ENCODE data around the gene ADGRG2.

The ADGRG2 gene

DNA sequence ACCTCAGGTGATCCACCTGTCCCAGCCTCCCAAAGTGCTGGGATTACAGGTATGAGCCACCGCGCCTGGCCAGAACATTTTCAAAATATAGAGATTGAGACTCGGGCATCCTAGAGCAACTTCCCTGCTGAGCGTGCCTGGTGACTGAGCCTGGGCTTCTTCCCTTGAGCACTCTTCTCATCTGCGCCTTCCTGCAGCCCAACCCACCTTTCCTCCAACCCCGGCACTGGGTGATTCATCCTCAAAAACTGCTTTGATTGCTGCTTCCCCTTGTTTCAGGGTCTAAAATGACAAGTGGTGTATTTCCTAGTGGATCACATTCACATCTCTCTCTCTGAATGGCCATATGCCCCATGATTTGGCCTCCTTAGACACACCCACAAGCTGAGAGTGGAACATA, 176.1 kb downstream of the ADGRG2 start:
- no peak overlapping the region for H3K4me3 ChIP-seq (ENCODE audit: low read depth, low read length)
- TF ChIP-seq CTCF (IDR thresholded peaks at IDR 0.05; ENCODE audit: low read depth, low read length): no peak

DNA sequence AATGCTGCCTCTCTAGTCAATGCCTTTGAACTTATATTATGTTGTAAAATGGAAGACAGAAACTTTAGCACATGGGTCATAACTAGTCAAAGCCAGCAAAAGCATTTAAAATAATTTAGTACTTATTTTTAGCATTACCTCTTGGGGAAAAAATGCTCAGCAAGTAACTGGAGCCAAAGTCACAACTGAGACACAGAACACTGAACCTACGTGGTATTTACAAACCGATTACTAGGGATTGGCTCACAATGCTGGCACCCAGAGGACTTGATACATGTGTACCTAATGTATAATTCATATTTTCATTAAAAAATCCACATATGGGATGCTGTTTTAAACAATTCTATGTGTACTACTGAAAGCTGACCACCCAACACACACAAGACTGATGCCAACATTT, 176.8 kb downstream of the ADGRG2 start:
- TF ChIP-seq CTCF (IDR thresholded peaks at IDR 0.05; ENCODE audit: low read depth, low read length): no peak
- H3K4me3 ChIP-seq (ENCODE audit: low read depth, low read length): no peak overlapping the region

GRCh38 chrX:18944482-18944881, 177.8 kb downstream of the ADGRG2 start:
- no peak for TF ChIP-seq CTCF (IDR thresholded peaks at IDR 0.05; ENCODE audit: low read depth, low read length)
- H3K4me3 ChIP-seq (ENCODE audit: low read depth, low read length): no peak overlapping the region

GRCh38 chrX:18941896-18942295, 180.4 kb downstream of the ADGRG2 start:
- no peak overlapping the region for H3K4me3 ChIP-seq (ENCODE audit: low read depth, low read length)
- TF ChIP-seq CTCF (IDR thresholded peaks at IDR 0.05; ENCODE audit: low read depth, low read length): no peak
